Fibroblast of skin of abdomen (primary cell): ENCODE data around the gene ZBTB7A. TPM values are rescaled to one million over a fixed set of nuclear protein-coding genes. Genes with fewer than 3 reads are reported as not detected.

Experiments
- DNase-seq: peaks from one replicate; pipeline ENCODE4 v3.0.0-alpha.2; 2013
- polyA plus RNA-seq, 2 experiments: library from polyadenylated mRNA; unstranded; fragments of 120-200 nt; gene quantifications; one replicate each; pipeline ENCODE4 v1.2.1, GENCODE V29; 2013; ENCODE audit not compliant: insufficient read length in 2 of 2

ZBTB7A gene
- 15.3 TPM for polyA plus RNA-seq (2013, experiment 1 of 2; ENCODE audit: insufficient read length)
- 16.6 TPM for polyA plus RNA-seq (2013, experiment 2 of 2; ENCODE audit: insufficient read length)

DNA sequence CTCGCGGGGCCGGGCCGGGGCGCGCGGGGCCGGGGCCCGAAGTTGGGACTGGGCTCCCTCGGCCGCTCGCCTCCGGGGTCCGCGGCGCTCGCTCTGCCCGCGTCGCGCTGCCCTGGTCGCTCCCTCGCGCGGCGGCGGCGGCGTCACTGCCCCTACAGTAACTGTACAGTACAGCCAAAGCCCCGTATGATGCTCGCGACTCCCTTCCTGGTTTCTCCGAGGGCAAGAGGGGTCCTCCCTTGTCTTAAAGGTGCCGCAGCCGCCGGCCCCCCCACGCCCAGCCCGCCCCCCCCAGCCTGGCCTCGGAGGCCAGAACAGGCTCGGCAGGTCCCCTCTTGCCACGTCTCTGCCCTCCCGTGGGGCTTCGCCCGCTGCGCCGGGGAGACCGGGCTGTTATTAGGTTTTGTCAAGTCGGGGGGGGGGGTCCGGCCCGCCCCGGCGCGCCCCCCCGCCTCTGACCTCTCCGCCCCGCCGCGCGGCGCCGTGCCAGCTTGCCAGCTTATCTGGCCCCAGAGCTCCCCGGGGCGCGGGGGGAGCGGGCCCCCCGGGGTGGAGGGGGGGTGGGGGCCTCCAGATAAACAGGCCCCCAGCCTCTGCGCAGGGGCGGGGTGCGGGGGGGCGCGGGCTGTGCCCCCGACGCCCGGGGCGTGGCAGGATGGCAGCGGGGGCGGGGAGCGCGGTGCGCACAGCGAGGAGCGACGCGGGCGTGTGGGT lies at the start of gene ZBTB7A:
ZBTB7A (minus strand) TSS at position 218 of the 714 bp plus-strand sequence. CDS start 11,667 bp downstream, outside the sequence.
- peak; percentile 77 for DNase-seq

DNA sequence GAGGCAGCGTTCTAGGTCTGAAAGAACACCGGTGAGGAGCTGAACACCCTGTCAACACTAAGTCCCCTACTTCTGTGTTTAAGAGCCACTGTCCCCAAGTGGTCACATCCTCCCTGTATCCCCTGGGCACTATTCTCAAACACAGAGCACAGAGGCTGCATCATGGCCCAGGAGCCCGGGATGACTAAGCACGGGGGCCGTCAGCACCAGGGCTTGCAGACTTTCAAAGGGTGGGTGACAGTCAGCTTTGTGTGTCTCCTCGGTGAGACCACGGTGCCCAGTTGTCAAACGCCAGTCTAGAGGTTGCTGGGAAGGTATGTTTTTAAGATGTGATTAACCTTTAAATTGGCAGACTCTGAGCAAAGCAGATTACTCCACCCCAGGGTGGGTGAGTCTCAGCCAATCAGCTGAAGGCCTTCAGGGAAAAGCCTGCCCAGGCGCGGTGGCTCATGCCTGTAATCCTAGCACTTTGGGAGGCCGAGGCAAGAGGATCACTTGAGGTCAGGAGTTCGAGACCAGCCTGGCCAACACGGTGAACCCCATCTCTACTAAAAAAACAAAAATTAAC lies 49.2 kb upstream of the ZBTB7A start:
- no peak for DNase-seq

DNA sequence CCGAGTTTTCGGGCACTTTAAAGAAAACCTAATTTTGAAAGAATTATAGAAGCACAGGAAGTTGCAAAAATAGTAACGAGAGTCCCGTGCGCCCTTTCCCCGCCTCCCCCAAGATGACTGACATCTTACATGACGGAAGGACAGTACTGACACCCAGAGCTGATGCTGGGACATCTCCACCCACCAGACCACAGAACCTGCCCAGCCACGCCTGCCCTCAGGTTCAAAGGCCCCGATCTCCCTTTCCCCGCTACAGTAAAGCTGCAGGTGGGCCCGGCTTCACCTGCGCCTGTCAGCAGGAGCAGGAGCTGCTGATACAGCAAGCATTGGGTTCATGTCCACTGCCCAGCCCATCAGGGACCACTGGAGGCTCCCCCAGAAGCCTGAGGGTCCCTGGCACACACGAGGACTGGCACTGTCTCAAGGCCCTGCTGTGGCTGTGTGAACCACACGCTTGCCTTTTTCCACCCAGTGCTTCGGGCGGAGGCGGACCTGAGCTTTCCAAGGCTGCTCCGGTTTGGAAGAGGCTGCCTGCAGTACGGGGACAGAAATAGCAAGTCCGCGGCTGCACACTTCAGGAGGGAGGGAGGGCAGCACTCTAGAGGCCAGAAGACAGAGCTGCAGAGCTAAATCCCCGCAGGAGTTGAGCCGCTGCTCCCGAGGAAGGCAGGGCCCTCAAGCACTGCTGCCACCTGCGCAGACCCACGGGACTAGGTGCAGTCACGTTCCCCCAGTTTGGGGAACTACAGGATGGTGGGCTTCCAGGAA lies 48.5 kb upstream of the ZBTB7A start:
- DNase-seq, result no peak

DNA sequence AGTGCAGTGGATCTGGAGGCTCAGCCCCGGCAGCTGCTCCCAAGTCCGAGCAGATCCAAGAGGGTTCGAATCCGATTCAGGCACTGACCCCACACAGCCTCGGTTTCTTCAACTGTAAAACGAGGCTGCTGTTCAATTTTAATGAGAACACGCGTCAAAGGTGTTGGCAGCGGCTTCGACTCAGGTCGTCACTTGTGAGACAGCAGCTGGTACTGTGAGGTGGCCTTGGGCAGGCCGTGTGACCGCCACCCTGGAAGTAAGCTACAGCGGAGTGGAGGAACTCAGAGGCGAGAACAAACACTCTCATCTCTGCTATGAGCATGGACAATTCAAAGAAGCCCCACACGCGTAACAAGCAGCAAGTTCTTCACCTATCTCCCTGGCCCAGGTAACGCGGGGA lies 47.5 kb upstream of the ZBTB7A start:
- no peak for DNase-seq

DNA sequence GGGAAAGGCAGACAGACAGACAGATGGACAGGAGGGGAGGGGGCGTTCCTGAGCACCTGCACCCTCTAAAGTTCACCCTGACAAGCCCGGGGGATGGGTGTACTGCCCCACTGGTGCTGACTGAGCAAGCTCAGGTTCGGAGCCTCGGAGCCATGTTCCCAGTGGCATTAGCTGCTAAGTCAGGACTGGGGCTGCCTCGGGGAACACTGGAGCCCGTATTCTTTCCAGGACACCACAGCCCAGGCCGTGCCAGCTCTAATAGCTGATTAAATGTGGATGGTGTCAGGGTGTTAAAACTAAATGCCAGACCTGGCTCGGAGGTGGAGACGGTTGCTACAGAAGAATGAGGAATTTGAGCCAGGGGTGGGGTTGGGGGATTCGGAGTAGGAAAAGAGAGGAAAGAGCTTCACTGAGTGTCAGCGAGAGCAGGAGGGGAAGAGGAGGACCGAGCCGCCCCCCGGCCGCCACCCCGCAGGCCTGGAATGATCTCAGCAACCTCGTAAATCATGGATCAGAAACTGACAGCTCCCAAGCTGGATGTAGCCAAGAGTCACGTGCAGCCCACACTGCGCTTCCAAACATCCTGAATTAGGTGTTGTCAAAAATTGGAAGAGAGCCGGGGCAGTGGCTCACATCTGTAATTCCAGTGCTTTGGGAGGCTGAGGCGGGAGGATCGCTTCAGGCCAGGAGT lies 46.8 kb upstream of the ZBTB7A start:
- DNase-seq, result no peak

DNA sequence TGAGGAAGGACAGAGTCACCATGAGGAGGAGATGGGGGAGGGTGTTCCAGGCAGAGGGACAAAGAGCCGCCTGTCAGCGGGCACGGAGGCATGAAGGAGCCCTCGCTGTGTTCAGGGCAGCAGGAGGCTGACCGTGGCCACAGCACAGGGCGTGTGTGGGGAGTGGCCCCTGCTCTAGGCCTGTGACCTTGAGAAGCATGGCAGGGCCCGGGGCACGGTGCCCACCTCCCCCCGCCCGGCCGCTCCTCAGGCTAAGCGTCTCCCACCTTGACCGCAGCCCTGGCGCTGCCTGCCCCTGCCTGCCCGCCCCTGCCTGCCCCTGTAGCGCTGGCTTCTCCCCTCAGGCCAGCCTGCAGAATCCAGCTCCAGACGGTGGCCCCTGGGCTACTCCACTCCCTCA lies 45.7 kb upstream of the ZBTB7A start:
- DNase-seq, result no peak

DNA sequence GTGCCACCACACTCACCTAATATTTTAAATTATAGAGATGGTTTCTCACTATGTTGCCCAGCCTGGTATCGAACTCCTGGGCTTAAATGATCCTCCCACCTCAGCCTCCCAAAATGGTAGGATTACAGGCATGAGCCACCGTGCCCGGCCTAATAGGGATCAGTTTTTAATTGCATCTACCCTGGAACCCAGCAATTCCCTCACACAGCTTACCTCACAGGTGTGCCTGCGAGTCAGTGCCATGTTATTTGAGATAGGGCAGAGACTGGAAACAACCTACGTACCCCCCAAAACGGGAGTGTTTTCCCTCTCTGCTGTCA lies 42.9 kb upstream of the ZBTB7A start:
- DNase-seq, result no peak

DNA sequence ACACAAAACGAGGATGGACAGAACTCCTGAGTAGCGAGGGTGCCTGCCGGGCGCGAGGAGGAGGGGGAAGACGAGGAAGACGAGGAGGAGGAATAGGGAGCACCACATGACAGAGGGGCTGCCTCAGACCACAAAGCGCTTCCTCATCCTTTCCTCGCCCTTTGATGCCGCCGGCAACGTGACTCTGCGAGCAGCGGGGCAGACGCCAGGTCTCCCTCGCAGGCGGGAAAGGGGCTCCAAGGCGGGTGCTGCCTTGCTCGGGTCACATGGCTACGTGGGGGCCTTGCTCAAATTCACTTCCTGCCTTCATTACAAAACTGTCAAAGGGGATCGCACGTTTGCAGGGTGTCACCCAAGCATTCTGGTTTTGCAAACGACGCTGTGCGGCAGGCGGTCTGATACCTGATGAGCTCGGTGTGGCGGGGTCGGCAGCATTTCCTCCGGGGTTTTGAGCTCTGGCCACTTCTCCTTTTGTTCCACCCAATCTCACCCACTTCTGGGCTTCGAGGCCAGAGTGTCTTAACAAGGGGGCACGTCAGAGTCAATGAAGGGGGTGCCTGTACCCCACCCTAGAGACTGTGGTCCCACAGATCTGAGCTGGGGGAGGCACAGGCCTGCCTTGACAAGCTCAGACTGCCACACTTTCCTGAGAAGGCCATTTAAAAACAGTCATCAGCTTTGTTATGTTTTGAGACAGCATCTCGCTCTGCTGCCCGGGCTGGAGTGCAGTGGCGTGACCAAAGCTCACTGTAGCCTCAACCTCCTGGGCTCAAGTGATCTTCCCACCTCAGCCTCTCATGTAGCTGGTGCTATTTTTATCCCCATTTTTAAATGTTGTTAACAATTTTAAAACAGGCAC lies 42.3 kb upstream of the ZBTB7A start:
- no peak for DNase-seq

DNA sequence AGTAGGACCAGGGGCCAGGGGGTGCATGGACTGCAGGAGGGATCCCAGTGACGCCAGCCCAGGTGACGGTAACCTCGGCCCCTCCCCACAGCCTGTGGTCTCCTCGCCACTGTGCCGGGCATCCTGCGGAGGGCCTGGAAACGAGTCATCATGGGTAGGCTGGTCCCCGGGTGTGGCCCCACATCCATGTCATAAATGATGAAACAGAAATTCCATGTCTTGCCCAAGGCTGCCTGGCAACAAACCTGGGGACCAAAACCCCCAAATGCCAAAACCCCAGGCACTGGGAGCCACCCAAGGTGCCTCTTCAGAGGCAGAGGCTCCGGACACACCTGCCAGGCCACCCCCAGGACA lies 36.4 kb upstream of the ZBTB7A start:
- no peak for DNase-seq

DNA sequence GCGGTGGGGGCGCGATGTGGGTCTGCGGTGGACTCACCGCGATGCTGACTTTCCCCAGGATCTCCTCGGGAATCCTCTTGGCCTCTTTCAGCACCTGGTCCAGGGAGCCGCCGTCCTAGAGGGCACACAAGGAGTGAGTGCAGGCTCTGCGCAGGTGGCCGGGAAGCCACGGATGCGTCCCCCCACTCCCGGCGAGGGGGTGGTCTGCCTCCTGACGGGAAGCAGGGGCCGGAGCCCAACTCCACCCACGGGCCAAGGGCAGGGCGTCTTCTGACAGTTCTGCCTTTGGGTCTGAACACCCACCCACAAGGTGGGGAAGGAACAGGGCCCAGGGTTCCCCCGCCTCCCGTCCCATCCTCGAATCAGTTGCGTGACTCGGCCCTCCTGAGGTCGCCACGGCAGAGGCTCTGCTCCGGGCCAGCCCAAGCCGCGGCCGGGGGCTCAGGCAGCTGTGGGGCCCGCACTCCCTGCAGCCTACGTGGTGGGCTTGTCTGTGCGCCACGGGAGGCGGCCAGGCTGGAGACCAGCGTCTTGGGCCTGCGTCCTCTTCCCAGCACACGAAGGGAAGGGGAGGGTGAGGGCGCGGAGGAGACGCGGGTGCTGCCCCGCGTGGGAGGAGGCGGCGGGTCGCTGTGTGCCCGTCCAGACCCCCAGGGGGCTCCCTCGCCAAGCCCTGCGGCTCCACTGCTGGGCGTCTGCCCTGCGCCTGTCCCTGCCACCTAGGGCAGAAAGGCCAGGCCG lies 35.8 kb upstream of the ZBTB7A start:
- no peak for DNase-seq

DNA sequence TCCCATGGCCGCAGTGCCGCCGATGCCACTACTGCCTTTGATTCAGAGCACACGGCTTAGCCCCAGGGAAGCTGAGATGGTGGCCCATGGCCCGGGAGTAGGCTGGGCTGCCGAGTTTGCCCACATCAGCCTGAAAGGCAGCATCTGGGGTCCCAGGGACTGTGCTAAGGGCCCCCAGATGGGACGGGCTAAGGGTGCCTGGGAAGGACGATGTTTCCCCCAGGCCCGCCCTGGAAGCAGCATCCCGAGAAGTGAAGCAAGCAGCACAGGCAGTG lies 34.7 kb upstream of the ZBTB7A start:
- no peak for DNase-seq

DNA sequence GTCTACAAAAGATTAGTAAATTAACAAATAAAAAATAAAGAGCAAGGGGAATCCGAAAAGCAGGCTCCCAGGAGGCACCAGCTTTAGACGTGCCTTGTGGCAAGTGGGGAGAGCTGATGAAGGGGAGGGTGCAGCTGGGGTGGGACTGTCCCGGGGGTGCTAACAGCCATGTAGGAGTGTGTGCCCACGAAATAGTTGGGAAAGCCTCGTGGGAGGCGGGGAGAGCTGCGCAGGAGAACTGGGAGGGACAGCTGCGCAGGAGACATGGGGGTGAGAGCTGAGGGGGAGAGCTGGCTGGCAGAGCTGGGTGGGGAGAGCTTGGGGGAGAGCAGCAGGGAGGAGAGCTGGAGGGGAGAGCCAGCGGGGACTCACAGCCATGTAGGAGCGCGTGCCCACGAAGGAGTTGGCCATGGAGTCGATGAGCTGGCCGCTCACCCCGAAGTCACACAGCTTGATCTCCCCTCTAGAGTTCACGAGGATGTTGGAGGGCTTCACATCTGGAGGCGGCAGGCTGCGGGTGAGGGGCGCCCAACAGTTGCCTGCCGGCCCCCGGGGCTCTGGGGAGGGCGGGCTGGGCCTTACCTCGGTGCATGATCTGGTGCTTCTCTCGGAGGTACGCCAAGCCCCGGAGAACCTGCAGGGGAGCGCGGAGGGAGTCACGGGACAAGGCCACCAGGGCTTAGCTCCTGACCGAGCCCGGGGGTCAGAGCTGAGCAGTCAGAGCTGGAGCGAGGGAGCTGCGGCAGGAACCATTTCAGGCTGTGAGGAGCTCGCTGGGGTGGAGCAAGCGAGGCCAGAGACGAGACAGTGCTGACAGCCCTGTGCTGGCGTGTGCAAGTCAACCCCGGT lies 34.2 kb upstream of the ZBTB7A start:
- no peak for DNase-seq

DNA sequence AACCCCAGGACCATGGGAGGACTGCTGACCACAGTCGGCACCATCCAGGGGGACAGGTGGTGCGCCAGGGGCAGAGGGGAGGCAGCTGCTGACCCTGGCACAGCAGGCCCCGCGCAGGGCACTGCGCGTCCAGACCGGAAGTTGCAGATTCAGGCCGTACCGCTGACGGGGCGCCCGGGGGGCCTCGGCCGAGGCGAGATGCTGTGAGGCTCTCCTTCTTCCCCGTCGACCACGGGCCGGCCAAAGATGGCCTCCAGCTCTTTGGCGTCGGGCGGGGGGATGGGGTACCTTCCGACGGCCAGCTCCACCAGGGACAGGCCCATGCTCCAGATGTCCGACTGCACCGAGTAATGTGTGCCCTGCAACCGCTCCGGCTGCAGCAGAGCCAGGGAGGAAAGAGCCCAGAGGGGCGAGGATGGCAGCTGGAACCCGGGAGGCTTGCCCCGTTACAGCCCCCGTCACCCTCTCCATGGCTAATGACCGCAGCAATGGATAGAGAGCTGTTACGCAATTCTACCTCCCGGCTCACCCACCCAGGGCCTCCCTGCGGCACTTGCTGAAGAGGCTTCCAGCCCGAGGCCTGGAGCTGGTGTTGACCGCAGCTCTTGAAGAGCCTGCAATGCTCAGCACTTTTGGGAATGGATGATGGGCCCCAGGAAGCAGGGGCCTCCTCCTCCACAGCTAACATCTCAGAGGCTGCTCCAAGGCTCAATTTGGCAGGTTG lies 32.5 kb upstream of the ZBTB7A start:
- no peak for DNase-seq

DNA sequence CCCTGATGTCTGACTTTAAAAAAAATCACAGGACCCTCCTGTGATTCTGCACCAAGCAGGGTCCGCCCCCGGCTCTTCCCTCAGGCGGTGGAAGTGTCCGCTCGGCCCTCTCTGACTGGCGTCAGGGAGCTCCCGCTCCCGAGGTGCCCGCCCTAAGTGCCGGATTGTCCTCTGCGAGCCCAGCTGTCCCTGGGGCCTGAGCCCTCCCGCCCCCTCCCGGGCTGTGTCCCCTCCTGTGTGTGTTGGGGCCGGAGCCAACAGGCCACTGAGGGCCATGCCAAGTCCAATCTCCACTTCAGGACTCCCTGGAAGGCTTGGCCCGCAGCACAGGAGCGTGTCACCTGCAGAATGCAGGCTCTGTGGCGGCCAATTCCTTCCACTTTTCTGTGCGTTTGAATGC lies 31.8 kb upstream of the ZBTB7A start:
- no peak for DNase-seq

DNA sequence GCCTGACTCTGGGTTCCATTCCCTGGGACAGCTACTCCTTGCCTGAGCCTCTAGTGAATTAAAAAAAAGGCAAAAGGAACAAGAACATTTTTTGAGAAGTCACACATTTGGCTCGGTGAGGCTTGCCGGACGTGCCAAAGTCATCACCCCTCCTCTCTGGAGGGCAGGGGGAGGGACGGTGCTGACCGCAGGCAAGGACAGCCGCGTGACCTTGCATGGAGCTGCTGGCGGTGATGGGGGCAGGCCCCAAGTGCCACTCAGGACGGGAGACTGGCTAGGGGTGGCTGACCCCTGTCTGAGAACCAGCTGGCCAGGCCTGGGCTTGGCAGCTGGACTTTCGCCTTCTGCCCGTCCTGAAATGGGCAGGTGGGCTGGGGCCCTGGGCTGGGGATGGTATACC lies 30.8 kb upstream of the ZBTB7A start:
- no peak for DNase-seq

DNA sequence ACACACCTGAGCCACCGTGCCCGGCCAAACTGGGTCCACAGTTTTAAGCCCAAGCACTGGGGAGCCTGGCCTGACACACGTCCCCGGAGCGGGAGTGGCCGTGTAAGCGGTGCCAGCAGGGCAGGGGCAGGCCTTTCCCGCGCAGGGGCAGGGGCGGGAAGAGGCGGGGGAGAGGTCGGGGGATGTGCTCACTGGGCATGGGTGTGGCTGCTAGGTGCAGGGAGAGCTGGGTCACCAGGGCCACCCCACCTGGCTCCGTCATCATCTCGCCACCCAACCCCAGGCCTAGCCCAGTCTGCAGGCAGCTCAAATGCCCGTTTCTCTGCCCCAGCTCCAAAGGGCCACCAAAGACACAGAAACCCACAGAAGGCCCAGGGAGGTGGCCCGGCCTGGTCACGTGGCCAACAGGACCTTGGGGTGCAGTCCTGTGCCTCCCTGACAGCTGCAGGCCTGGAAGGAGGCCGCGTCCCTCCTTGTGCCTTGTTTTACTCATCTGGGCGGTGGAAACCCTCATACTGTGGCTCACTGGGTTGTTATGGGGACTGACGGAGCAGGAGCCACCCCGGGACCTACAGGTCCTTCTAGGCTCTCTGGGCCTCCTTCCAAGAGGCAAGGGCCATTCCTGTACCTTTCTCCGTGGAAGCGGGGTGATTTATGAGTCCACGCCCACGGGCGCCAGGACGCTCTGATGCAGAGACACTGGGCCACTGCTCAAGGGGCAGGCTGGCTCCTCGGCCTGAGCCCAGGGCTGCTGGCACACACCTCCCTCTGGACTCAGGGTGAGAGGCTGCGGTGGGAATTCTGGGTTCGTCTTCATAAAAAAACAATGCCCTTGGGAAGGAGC lies 29.6 kb upstream of the ZBTB7A start:
- DNase-seq, result no peak

DNA sequence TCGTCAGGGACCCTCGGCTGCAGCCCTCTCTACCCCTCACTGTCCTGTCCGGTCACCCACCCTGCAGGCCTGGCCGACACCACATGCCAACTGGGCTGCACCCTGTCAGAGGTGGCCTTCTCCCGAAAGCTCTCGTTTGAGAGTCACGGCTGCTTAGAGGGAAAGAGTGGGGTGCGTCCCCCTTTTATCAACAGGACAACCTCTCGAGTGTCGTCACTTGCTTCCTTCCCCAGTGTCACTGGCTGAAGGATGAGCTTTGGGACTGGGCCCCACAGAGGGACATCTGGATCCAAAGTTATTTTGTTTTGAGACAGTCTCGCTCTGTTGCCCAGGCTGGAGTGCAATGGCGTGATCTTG lies 28.8 kb upstream of the ZBTB7A start:
- no peak for DNase-seq

DNA sequence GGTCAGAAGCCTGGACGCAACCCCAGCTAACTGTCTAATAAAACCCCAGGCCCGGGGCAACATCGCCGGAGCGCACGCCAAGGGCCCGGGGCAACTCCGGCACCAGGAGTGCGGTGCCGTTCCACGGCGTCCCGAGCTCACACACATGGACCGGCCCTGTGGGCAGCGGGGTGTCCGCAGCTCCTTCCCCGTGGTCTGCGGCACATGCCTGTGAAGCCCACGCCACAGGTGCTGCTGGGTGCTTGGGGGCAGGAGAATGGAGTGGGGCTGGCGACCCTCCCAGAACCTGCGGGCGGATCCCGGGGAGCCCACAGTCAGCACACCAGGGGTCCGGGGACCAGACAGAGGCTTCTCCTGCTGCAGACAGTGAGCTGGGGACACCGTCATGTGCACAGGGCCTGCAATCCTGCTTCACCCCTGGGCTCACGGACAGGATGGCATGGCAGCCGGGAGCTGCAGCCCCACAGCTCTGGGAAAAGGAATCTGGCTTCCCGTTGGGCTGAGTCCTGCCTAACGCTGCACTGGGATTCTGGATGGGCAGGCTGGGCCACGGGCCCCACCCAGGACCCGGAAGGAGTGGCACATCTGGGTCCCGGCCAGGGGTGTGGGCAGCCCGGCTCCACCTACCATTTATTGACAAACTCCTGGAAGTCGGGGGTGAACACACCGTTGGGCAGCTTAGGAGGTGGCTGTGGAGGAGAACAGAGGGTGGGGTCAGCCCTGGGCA lies 28.2 kb upstream of the ZBTB7A start:
- no peak for DNase-seq

DNA sequence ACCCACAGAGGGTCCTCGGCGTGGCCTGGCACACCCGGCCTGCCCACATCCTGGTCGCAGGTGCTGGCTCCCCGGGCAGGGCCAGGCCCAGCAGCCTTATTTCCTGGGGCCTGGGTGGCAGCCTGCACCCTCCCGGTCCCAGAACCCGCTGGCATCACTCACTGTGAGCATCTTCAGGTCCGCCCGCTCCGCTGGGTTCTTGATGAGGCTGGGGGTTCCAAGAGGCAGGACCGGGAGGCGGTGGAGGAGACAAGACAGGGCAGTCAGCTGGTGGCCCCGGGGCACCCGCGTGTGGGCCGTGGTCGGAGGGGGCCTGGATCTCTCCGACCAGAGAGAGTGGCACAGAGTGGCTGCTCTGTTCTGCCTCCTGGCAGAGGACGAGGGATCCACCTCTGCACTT lies 27.6 kb upstream of the ZBTB7A start:
- no peak for DNase-seq
